GM18861 (cell line): ENCODE measurements around the gene OIP5.
"Not testable (repeated sequence)": the region's sequence is repeated elsewhere in the genome, so short reads cannot be mapped to it uniquely, and the experiment has no call there.

Experiments used
- ATAC-seq: cut with Tn5 transposase; IDR thresholded peaks from one replicate; pipeline ENCODE4 v1.9.1; 2021; ENCODE audit not compliant: unreplicated experiment

Gene OIP5

GRCh38 chr15:41260924-41261323, 71.5 kb downstream of the OIP5 start:
- ATAC-seq: not testable (repeated sequence)

GRCh38 chr15:41259546-41260189, 72.7 kb downstream of the OIP5 start:
- ATAC-seq: no peak
